Stimulated activated CD8-positive, alpha-beta memory T cell treated with anti-CD3 and anti-CD28 coated beads, Interleukin-4, amount 100 ng/mL, for 4 hours (primary cell): ENCODE data around the gene SIRT7.

Experiments
- DNase-seq, 2 donors: peaks; one replicate each; pipeline ENCODE4 v3.0.0-alpha.2; 2020; ENCODE audit warnings: low read depth in 2 of 2, low spot score in 1 of 2

Gene SIRT7

GRCh38 chr17:81933178-81933699 lies 15.3 kb upstream of the SIRT7 start:
- no peak for DNase-seq

- DNase-seq: no peak
Observed at GRCh38 chr17:81932333-81932983, 14.5 kb upstream of the SIRT7 start.

- DNase-seq: no peak
Observed at GRCh38 chr17:81931557-81932332, 13.8 kb upstream of the SIRT7 start.

GRCh38 chr17:81931189-81931556 lies 13.2 kb upstream of the SIRT7 start:
- DNase-seq: no peak

- DNase-seq: no peak
Observed at GRCh38 chr17:81930142-81931125, 12.5 kb upstream of the SIRT7 start.

GRCh38 chr17:81929253-81930141 lies 11.5 kb upstream of the SIRT7 start:
- no peak for DNase-seq

GRCh38 chr17:81928544-81929252 lies 10.7 kb upstream of the SIRT7 start:
- DNase-seq: no peak

- DNase-seq: peak; percentile 75 to 76
Observed at GRCh38 chr17:81927653-81928543, 9.9 kb upstream of the SIRT7 start, which contains the start of gene MAFG. Gene MAFG, minus strand, starts transcription at chr17:81927735. Its CDS starts 4,550 bp downstream, at chr17:81923185.

GRCh38 chr17:81927152-81927652 lies 9.2 kb upstream of the SIRT7 start:
- no peak for DNase-seq

GRCh38 chr17:81926451-81927151 lies 8.6 kb upstream of the SIRT7 start:
- DNase-seq: peak; percentile 49 to 58

GRCh38 chr17:81925860-81926450 lies 8.0 kb upstream of the SIRT7 start:
- no peak for DNase-seq

GRCh38 chr17:81924557-81925532 lies 6.9 kb upstream of the SIRT7 start:
- DNase-seq: no peak

GRCh38 chr17:81923302-81924260 lies 5.6 kb upstream of the SIRT7 start:
- no peak for DNase-seq

GRCh38 chr17:81922566-81923301 lies 4.8 kb upstream of the SIRT7 start:
- DNase-seq: no peak
